H9 (cell line): Measurements from ENCODE around the gene ITIH2. TPM values are rescaled to one million over a fixed set of nuclear protein-coding genes. Genes with fewer than 3 reads are reported as not detected.

Experiments
- DNase-seq: peaks from one replicate; pipeline ENCODE4 v3.0.0-alpha.2; 2017
- H2AFZ ChIP-seq: one replicate; pipeline ENCODE4 v1.6.1; 2013; ENCODE audit warnings: mild to moderate bottlenecking, low read length, control low read depth, moderate library complexity
- H2AK5ac ChIP-seq: 2 replicates; pipeline ENCODE4 v1.6.1; 2013; ENCODE audit warnings: low read length, control low read depth, mixed read lengths; ENCODE audit not compliant: insufficient read length
- H2BK120ac ChIP-seq: one replicate; pipeline ENCODE4 v1.6.1; 2013; ENCODE audit warnings: low read depth, mild to moderate bottlenecking, low read length, control low read depth, inconsistent platforms; ENCODE audit not compliant: poor library complexity, severe bottlenecking
- H2BK12ac ChIP-seq: 2 replicates; pipeline ENCODE4 v1.6.1; 2013; ENCODE audit warnings: low read length, control low read depth, mixed read lengths, low read depth; ENCODE audit not compliant: insufficient read length
- H2BK15ac ChIP-seq: 2 replicates; pipeline ENCODE4 v1.6.1; 2013; ENCODE audit warnings: low read depth, low read length, control low read depth
- H2BK20ac ChIP-seq: one replicate; pipeline ENCODE4 v1.6.1; 2013; ENCODE audit warnings: low read depth, mild to moderate bottlenecking, low read length, control low read depth, inconsistent platforms; ENCODE audit not compliant: poor library complexity, severe bottlenecking
- H2BK5ac ChIP-seq: 2 replicates; pipeline ENCODE4 v1.6.1; 2013; ENCODE audit warnings: low read length, control low read depth, mixed read lengths; ENCODE audit not compliant: insufficient read length
- H3K14ac ChIP-seq: 2 replicates; pipeline ENCODE4 v1.6.1; 2013; ENCODE audit warnings: low read length, control low read depth; ENCODE audit not compliant: insufficient read depth
- H3K18ac ChIP-seq: 2 replicates; pipeline ENCODE4 v1.6.1; 2013; ENCODE audit warnings: low read depth, mild to moderate bottlenecking, mixed read lengths, low read length, control low read depth; ENCODE audit not compliant: insufficient read length
- H3K23ac ChIP-seq: 2 replicates; pipeline ENCODE4 v1.6.1; 2013; ENCODE audit warnings: low read length, control low read depth, mixed read lengths, low read depth; ENCODE audit not compliant: insufficient read length
- H3K23me2 ChIP-seq: 2 replicates; pipeline ENCODE4 v1.6.1; 2013; ENCODE audit warnings: low read depth, mild to moderate bottlenecking, mixed read lengths, low read length, control low read depth; ENCODE audit not compliant: insufficient read length, poor library complexity, severe bottlenecking
- H3K27ac ChIP-seq: 2 replicates; pipeline ENCODE4 v1.5.1; 2013; ENCODE audit warnings: low read length, control low read depth, mixed read lengths, low read depth; ENCODE audit not compliant: insufficient read length
- H3K27me3 ChIP-seq: 2 replicates; pipeline ENCODE4 v1.6.1; 2013; ENCODE audit warnings: low read length, control low read depth, inconsistent platforms; ENCODE audit not compliant: insufficient read depth
- H3K4ac ChIP-seq: 2 replicates; pipeline ENCODE4 v1.6.1; 2013; ENCODE audit warnings: low read depth, mild to moderate bottlenecking, control low read depth, inconsistent platforms, low read length, moderate library complexity
- H3K4me1 ChIP-seq: 2 replicates; pipeline ENCODE4 v1.6.1; 2013; ENCODE audit warnings: low read length, control low read depth, inconsistent platforms; ENCODE audit not compliant: insufficient read depth
- H3K4me2 ChIP-seq: 2 replicates; pipeline ENCODE4 v1.6.1; 2013; ENCODE audit warnings: low read length, control low read depth, mixed read lengths; ENCODE audit not compliant: insufficient read length, insufficient read depth
- H3K56ac ChIP-seq: 2 replicates; pipeline ENCODE4 v1.6.1; 2013; ENCODE audit warnings: low read depth, mild to moderate bottlenecking, mixed read lengths, low read length, control low read depth; ENCODE audit not compliant: insufficient read length
- H3K79me1 ChIP-seq: 2 replicates; pipeline ENCODE4 v1.6.1; 2013; ENCODE audit warnings: low read depth, mild to moderate bottlenecking, moderate library complexity, low read length, control low read depth, inconsistent platforms; ENCODE audit not compliant: insufficient read depth, poor library complexity, severe bottlenecking
- H3K79me2 ChIP-seq: 2 replicates; pipeline ENCODE4 v1.6.1; 2013; ENCODE audit warnings: low read length, control low read depth, inconsistent platforms; ENCODE audit not compliant: insufficient read depth
- H3K9ac ChIP-seq: 2 replicates; pipeline ENCODE4 v1.6.1; 2013; ENCODE audit warnings: low read length, control low read depth, mixed read lengths; ENCODE audit not compliant: insufficient read length; ENCODE audit errors: extremely low read depth
- H3K9me3 ChIP-seq: one replicate; pipeline ENCODE4 v1.6.1; 2013; ENCODE audit warnings: low read depth, low read length, inconsistent platforms; ENCODE audit not compliant: control insufficient read depth
- H3T11ph ChIP-seq: one replicate; pipeline ENCODE4 v1.6.1; 2013; ENCODE audit warnings: mild to moderate bottlenecking, low read length, control low read depth, inconsistent platforms
- H4K20me1 ChIP-seq: one replicate; pipeline ENCODE4 v1.6.1; 2013; ENCODE audit not compliant: control insufficient read depth, insufficient read length, insufficient read depth
- H4K5ac ChIP-seq: 2 replicates; pipeline ENCODE4 v1.6.1; 2013; ENCODE audit warnings: low read depth, mild to moderate bottlenecking, mixed read lengths, low read length, control low read depth; ENCODE audit not compliant: insufficient read length
- H4K8ac ChIP-seq: replicated peaks from 2 replicates; pipeline ENCODE4 v1.6.1; 2013; ENCODE audit warnings: low read length, control low read depth, mixed read lengths, low read depth; ENCODE audit not compliant: insufficient read length
- H4K91ac ChIP-seq: 2 replicates; pipeline ENCODE4 v1.6.1; 2013; ENCODE audit warnings: low read depth, mild to moderate bottlenecking, moderate library complexity, mixed read lengths, low read length, control low read depth; ENCODE audit not compliant: insufficient read length
- H3K27ac Mint-ChIP-seq, 3 experiments: 2 replicates in 2 of 3; 3 replicates in 1 of 3; pipeline ENCODE4 v1.8.0; 2020 to 2021; ENCODE audit warnings: mixed read lengths in 3 of 3, mild to moderate bottlenecking in 1 of 3, moderate library complexity in 1 of 3
- H3K27me3 Mint-ChIP-seq: 2 replicates; pipeline ENCODE4 v1.8.0; 2021; ENCODE audit warnings: low read depth, mild to moderate bottlenecking, moderate library complexity, mixed read lengths
- H3K36me3 Mint-ChIP-seq, 3 experiments: 2 replicates in 2 of 3; 3 replicates in 1 of 3; pipeline ENCODE4 v1.8.0; 2020 to 2021; ENCODE audit warnings: low read depth in 3 of 3, mixed read lengths in 3 of 3; ENCODE audit not compliant: insufficient read depth in 1 of 3
- H3K4me1 Mint-ChIP-seq, 2 experiments: 2 replicates each; pipeline ENCODE4 v1.8.0; 2020; ENCODE audit warnings: mixed read lengths in 2 of 2
- H3K4me3 Mint-ChIP-seq, 2 experiments: 2 replicates in 1 of 2; 3 replicates in 1 of 2; pipeline ENCODE4 v1.8.0; 2020 to 2021; ENCODE audit warnings: mild to moderate bottlenecking in 2 of 2, mixed read lengths in 2 of 2, moderate library complexity in 1 of 2
- H3K9me3 Mint-ChIP-seq, 2 experiments: 2 replicates in 1 of 2; 3 replicates in 1 of 2; pipeline ENCODE4 v1.8.0; 2020; ENCODE audit warnings: mild to moderate bottlenecking in 2 of 2, mixed read lengths in 2 of 2, moderate library complexity in 1 of 2
- CTCF ChIP-seq: fragments of 200-600 bp; sonication (generic); conservative IDR thresholded peaks from 3 replicates; pipeline ENCODE4 v1.8.0; 2021; ENCODE audit warnings: antibody characterized with exemption, mild to moderate bottlenecking
- WGBS: extraction: QIAGEN DNeasy Blood & Tissue Kit; methylation state at CpG from one replicate; pipeline ENCODE4 v1.1.7; 2013; ENCODE audit warnings: missing lambda C conversion rate, low lambda C conversion rate, mixed read lengths; ENCODE audit not compliant: insufficient read length; ENCODE audit errors: extremely low coverage; 5-methylcytosine and 5-hydroxymethylcytosine counted together
- total RNA-seq: library from RNA; stranded (reverse); gene quantifications from 2 replicates; pipeline ENCODE4 v1.2.1, GENCODE V29; 2021

The ITIH2 gene
- total RNA-seq, 1 experiment from 2014 or later = not detected

DNA sequence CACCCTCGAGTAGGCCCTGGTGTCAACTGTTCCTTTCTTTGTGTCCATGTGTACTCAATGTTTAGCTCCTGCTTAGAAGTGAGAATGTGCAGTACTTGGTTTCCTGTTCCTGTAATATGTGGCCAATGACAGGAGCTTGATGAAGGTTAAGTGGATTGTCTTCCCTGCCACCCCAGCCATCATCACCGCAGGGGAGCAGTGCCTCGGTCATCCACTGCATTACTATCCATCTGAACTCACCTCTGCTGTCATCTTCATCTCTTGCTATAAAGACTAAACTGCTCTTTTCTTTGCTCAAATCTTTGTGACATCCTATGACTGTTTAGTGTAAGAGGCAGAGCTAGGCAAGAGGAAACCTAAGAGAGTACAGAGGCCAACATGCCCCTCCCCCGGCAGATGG lies 15.6 kb downstream of the ITIH2 start:
- no peak overlapping the region for H2AFZ ChIP-seq
- H3K4me2 ChIP-seq = no peak overlapping the region
- H4K91ac ChIP-seq = no peak overlapping the region
- H3K14ac ChIP-seq = no peak overlapping the region
- no peaks in the 10 kb centered on the region for H4K20me1 ChIP-seq
- Mint-ChIP-seq H3K27me3 (no peaks in the 10 kb centered on the region; the same call in 1 of the 2 replicates), H3K4me1 (peaks cover 2 to 3% of the 10 kb centered on the region in 2 experiments; a peak in 2 of 4 replicates), H3K9me3 (peaks cover 4% of the 10 kb centered on the region in 2 experiments; a peak in 2 of 5 replicates), H3K27ac (peak overlapping the region in 1 of 3 experiments; percentile 45; a peak in 1 of 7 replicates), H3K4me3 (no peak overlapping the region), H3K36me3 (no peaks in the 10 kb centered on the region)
- H2BK5ac ChIP-seq = no peak overlapping the region
- H2BK12ac ChIP-seq = no peak overlapping the region
- no peaks in the 10 kb centered on the region for H3K27me3 ChIP-seq
- H2BK15ac ChIP-seq = no peak overlapping the region
- no peak for DNase-seq
- no CpG with 5 or more reads among the region's 4 CpGs for WGBS
- no peaks in the 10 kb centered on the region for H3K9me3 ChIP-seq
- H4K8ac ChIP-seq = no peak overlapping the region
- no peak overlapping the region for H3K56ac ChIP-seq
- H3K79me1 ChIP-seq = no peaks in the 10 kb centered on the region
- H3T11ph ChIP-seq = no peak overlapping the region
- H3K23ac ChIP-seq = no peak overlapping the region
- TF ChIP-seq CTCF = no peak
- no peak overlapping the region for H2BK120ac ChIP-seq
- no peaks in the 10 kb centered on the region for H3K79me2 ChIP-seq
- no peak overlapping the region for H3K27ac ChIP-seq
- no peaks in the 10 kb centered on the region for H3K4me1 ChIP-seq
- no peak overlapping the region for H3K9ac ChIP-seq
- H2AK5ac ChIP-seq = no peak overlapping the region
- no peaks in the 10 kb centered on the region for H3K23me2 ChIP-seq
- no peak overlapping the region for H4K5ac ChIP-seq
- H3K18ac ChIP-seq = no peak overlapping the region
- no peak overlapping the region for H2BK20ac ChIP-seq
- H3K4ac ChIP-seq = no peak overlapping the region
